ENCODE results near the gene EEF1AKMT2. TPM values are rescaled to one million over a fixed set of nuclear protein-coding genes. Genes with fewer than 3 reads are reported as not detected.

EEF1AKMT2 gene
- total RNA-seq, 1 donor from 2014 or later: 18.4 TPM

DNA sequence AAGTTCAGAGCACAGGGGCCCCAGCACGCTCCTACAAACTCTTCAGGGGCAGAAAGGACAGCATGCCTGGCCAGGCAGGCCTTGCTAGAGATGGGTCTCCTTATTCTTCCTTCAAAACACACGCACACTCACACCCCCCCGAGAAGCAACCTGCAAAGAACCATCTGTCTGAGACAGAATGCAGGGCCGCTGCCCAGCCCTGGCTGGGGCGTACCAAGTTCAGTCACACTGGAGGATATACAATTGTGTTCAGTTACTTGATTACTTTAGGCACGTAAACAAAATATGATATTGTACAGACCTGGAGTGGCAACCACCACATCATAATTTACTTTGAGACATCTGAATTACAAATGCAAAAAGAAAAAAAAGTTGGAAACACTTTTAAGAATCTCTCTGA lies 53.2 kb downstream of the EEF1AKMT2 start:
- Mint-ChIP-seq H3K27ac (ENCODE audit: unreplicated experiment) (peak overlapping the region; percentile 59), H3K27me3 (ENCODE audit: unreplicated experiment) (peaks cover 11% of the 10 kb centered on the region), H3K4me1 (ENCODE audit: low read depth, unreplicated experiment) (peaks cover 64% of the 10 kb centered on the region), H3K9me3 (ENCODE audit: unreplicated experiment) (peaks cover 8% of the 10 kb centered on the region), H3K4me3 (ENCODE audit: unreplicated experiment) (peak overlapping the region; percentile 68), H3K36me3 (ENCODE audit: unreplicated experiment) (no peaks in the 10 kb centered on the region)
- DNase-seq: no peak
- TF ChIP-seq CTCF (IDR thresholded peaks at IDR 0.05; ENCODE audit: partially characterized antibody, unreplicated experiment): no peak

DNA sequence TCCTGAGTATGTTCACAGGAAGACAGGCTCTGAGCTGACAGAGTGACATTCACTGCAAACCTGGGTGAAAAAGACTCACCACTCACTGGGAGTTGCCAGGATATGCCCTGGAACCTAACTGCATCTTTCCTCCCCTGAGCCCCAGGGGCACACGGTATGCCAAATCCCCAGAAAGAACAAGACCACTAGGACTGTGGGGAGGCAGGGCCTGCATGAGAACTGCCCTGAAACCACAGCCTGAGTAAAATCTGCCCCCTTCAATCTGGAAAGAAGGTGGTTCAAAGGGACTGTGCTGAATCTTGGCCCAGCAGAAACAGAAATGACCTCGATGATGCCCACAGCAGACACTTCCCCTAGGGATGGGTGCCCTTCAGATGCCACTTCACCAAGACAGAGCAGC lies 54.0 kb downstream of the EEF1AKMT2 start:
- Mint-ChIP-seq H3K4me3 (ENCODE audit: unreplicated experiment) (peak overlapping the region; percentile 20), H3K9me3 (ENCODE audit: unreplicated experiment) (peaks cover 11% of the 10 kb centered on the region), H3K4me1 (ENCODE audit: low read depth, unreplicated experiment) (peaks cover 65% of the 10 kb centered on the region), H3K36me3 (ENCODE audit: unreplicated experiment) (no peaks in the 10 kb centered on the region), H3K27ac (ENCODE audit: unreplicated experiment) (peak overlapping the region; percentile 49), H3K27me3 (ENCODE audit: unreplicated experiment) (peaks cover 9% of the 10 kb centered on the region)
- no peak for DNase-seq
- no peak for TF ChIP-seq CTCF (IDR thresholded peaks at IDR 0.05; ENCODE audit: partially characterized antibody, unreplicated experiment)

- H3K27me3 Mint-ChIP-seq (ENCODE audit: unreplicated experiment): peaks cover 5% of the 10 kb centered on the region
- peak overlapping the region; percentile 3 for H3K27ac Mint-ChIP-seq (ENCODE audit: unreplicated experiment)
- peaks cover 65% of the 10 kb centered on the region for H3K4me1 Mint-ChIP-seq (ENCODE audit: low read depth, unreplicated experiment)
- DNase-seq: no peak
- H3K4me3 Mint-ChIP-seq (ENCODE audit: unreplicated experiment): peak overlapping the region; percentile 45
- H3K9me3 Mint-ChIP-seq (ENCODE audit: unreplicated experiment): peaks cover 9% of the 10 kb centered on the region
- no peak for TF ChIP-seq CTCF (IDR thresholded peaks at IDR 0.05; ENCODE audit: partially characterized antibody, unreplicated experiment)
- H3K36me3 Mint-ChIP-seq (ENCODE audit: unreplicated experiment): no peaks in the 10 kb centered on the region
Measured at GRCh38 chr10:124737221-124737620, 54.5 kb downstream of the EEF1AKMT2 start.

DNA sequence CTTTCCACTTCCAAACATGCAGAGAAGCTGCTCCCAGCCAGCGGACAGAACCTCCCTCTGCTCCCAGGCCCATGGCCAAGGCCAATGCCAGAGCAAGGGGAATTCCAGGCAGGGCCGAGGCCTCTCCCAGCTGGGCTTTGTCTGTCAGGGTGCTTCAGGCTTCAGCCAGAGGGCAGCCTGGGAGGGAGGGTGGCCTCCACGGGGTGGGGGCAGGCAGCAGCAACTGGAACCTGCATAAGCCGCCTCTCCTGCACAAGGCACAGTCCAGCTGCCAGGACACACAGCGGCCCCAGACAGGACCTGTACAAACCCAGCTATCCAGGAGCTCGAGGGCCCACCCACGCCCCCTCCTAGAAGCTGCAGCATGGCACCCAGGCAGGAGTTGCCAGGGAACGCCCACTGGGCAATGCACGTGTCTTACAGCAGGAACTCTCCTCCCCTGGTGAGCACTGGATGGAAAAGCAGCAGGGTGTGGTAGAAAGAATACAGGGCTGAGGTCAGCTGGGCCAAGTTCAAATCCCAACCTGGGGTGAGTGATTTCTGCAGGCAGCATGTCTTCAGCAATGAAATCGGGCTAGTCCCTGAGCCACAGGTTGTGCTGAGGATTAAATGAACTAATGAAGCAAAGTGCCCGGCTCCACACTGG lies 55.1 kb downstream of the EEF1AKMT2 start:
- H3K9me3 Mint-ChIP-seq (ENCODE audit: unreplicated experiment): peaks cover 8% of the 10 kb centered on the region
- no peak for DNase-seq
- H3K27me3 Mint-ChIP-seq (ENCODE audit: unreplicated experiment): peaks cover 5% of the 10 kb centered on the region
- H3K4me1 Mint-ChIP-seq (ENCODE audit: low read depth, unreplicated experiment): peaks cover 63% of the 10 kb centered on the region
- TF ChIP-seq CTCF (IDR thresholded peaks at IDR 0.05; ENCODE audit: partially characterized antibody, unreplicated experiment): no peak
- peak overlapping the region; percentile 45 for H3K4me3 Mint-ChIP-seq (ENCODE audit: unreplicated experiment)
- peak overlapping the region; percentile 3 for H3K27ac Mint-ChIP-seq (ENCODE audit: unreplicated experiment)
- no peaks in the 10 kb centered on the region for H3K36me3 Mint-ChIP-seq (ENCODE audit: unreplicated experiment)

DNA sequence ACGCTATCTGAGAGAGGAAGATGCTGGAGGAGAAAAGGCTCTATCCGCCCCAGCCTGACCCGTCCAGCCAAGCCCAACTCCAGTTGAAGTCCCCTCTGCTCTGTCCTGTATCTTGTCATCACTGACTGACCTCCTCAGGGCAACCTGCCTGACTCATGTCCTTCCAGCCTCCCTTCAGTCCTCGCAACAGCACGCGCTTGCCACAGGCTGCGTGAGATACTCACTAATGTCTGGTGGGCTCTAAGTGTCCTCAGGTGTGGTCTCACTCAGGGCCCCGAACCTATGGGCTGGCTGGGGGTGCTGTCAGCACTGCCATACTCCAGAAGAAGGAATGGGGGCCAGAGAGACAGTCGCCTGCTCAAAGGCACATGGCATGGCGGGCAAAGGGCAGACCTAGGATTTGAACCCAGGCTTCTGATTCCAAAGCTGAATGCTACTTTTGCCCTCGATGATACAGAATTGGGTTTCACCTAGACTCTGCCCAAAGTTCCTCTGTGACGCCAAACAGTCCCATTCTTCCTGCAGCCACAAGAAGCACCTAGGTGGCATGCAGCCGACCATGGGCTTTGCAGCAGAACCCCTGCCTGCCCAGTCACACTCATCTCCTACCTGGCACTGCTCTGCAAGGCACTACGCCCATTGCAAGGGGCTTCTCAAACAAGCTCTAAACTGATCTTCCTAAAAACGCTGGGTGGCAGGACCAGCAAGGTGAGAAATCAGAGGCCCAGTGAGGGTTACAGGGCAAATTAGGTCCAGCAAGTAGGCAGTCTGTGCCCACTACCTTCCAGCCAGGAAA lies 56.0 kb downstream of the EEF1AKMT2 start:
- H3K27me3 Mint-ChIP-seq (ENCODE audit: unreplicated experiment): peaks cover 5% of the 10 kb centered on the region
- H3K9me3 Mint-ChIP-seq (ENCODE audit: unreplicated experiment): peaks cover 7% of the 10 kb centered on the region
- TF ChIP-seq CTCF (IDR thresholded peaks at IDR 0.05; ENCODE audit: partially characterized antibody, unreplicated experiment): no peak
- H3K4me3 Mint-ChIP-seq (ENCODE audit: unreplicated experiment): peak overlapping the region; percentile 38
- no peak overlapping the region for H3K27ac Mint-ChIP-seq (ENCODE audit: unreplicated experiment)
- peaks cover 56% of the 10 kb centered on the region for H3K4me1 Mint-ChIP-seq (ENCODE audit: low read depth, unreplicated experiment)
- no peak for DNase-seq
- H3K36me3 Mint-ChIP-seq (ENCODE audit: unreplicated experiment): no peaks in the 10 kb centered on the region
